Adipocyte (in vitro differentiated cells): ENCODE results near the gene ARHGDIA.
A peak's percentile ranks its signal among the peaks of the same experiment; 100 is the strongest.

ENCODE experiments used
- DNase-seq: peaks from one replicate; pipeline ENCODE4 v3.0.0-alpha.2; 2015; ENCODE audit warnings: low read depth
- H3K27me3 ChIP-seq: replicated peaks from 2 replicates; pipeline ENCODE4 v1.7.0; 2013; ENCODE audit warnings: mild to moderate bottlenecking, low read length, moderate library complexity; ENCODE audit not compliant: control insufficient read depth, insufficient read depth
- H3K36me3 ChIP-seq: 2 replicates; pipeline ENCODE4 v1.7.0; 2013; ENCODE audit warnings: low read length, mild to moderate bottlenecking, moderate library complexity; ENCODE audit not compliant: control insufficient read depth, insufficient read depth, severe bottlenecking
- H3K4me1 ChIP-seq: 2 replicates; pipeline ENCODE4 v1.7.0; 2013; ENCODE audit warnings: mild to moderate bottlenecking, low read length, moderate library complexity; ENCODE audit not compliant: control insufficient read depth, insufficient read depth
- H3K4me3 ChIP-seq: 2 replicates; pipeline ENCODE4 v1.7.0; 2013; ENCODE audit warnings: mild to moderate bottlenecking, low read length, moderate library complexity
- H3K9ac ChIP-seq: 2 replicates; pipeline ENCODE4 v1.7.0; 2013; ENCODE audit warnings: mild to moderate bottlenecking, low read length, moderate library complexity
- H3K9me3 ChIP-seq: 2 replicates; pipeline ENCODE4 v1.7.0; 2013; ENCODE audit warnings: mild to moderate bottlenecking, low read length, moderate library complexity; ENCODE audit not compliant: control insufficient read depth

The ARHGDIA gene

GRCh38 chr17:81854974-81855774, 16.0 kb downstream of the ARHGDIA start:
- no peak overlapping the region for H3K4me3 ChIP-seq
- H3K4me1 ChIP-seq = peaks cover 38% of the 10 kb centered on the region
- H3K36me3 ChIP-seq = peaks cover 68% of the 10 kb centered on the region
- no peaks in the 10 kb centered on the region for H3K9me3 ChIP-seq
- H3K27me3 ChIP-seq = no peaks in the 10 kb centered on the region
- peak overlapping the region; percentile 18 for H3K9ac ChIP-seq
- DNase-seq = no peak

- no peak overlapping the region for H3K9ac ChIP-seq
- H3K9me3 ChIP-seq = no peaks in the 10 kb centered on the region
- H3K27me3 ChIP-seq = no peaks in the 10 kb centered on the region
- peaks cover 74% of the 10 kb centered on the region for H3K36me3 ChIP-seq
- no peak overlapping the region for H3K4me3 ChIP-seq
- H3K4me1 ChIP-seq = peaks cover 16% of the 10 kb centered on the region
- DNase-seq = no peak
These were observed 18.9 kb downstream of the ARHGDIA start for GRCh38 chr17:81852237-81852636.

- H3K9me3 ChIP-seq = no peaks in the 10 kb centered on the region
- H3K4me1 ChIP-seq = peaks cover 14% of the 10 kb centered on the region
- no peak overlapping the region for H3K9ac ChIP-seq
- no peak for DNase-seq
- no peak overlapping the region for H3K4me3 ChIP-seq
- no peaks in the 10 kb centered on the region for H3K27me3 ChIP-seq
- H3K36me3 ChIP-seq = peaks cover 79% of the 10 kb centered on the region
These were observed 19.7 kb downstream of the ARHGDIA start for GRCh38 chr17:81851423-81851822.

GRCh38 chr17:81849457-81849856, 21.7 kb downstream of the ARHGDIA start:
- Histone ChIP-seq H3K9me3 (no peaks in the 10 kb centered on the region), H3K36me3 (peaks cover 85% of the 10 kb centered on the region), H3K4me1 (no peaks in the 10 kb centered on the region), H3K9ac (no peak overlapping the region), H3K27me3 (no peaks in the 10 kb centered on the region), H3K4me3 (no peak overlapping the region)
- no peak for DNase-seq

GRCh38 chr17:81846743-81847689, 24.1 kb downstream of the ARHGDIA start:
- peaks cover 85% of the 10 kb centered on the region for H3K36me3 ChIP-seq
- peaks cover 5% of the 10 kb centered on the region for H3K4me1 ChIP-seq
- H3K4me3 ChIP-seq = no peak overlapping the region
- H3K9me3 ChIP-seq = no peaks in the 10 kb centered on the region
- H3K9ac ChIP-seq = no peak overlapping the region
- DNase-seq = no peak
- no peaks in the 10 kb centered on the region for H3K27me3 ChIP-seq

- Histone ChIP-seq H3K9ac (no peak overlapping the region), H3K4me1 (peaks cover 5% of the 10 kb centered on the region), H3K36me3 (peaks cover 76% of the 10 kb centered on the region), H3K4me3 (no peak overlapping the region), H3K9me3 (no peaks in the 10 kb centered on the region), H3K27me3 (no peaks in the 10 kb centered on the region)
- no peak for DNase-seq
These were observed 25.0 kb downstream of the ARHGDIA start for GRCh38 chr17:81845881-81846742.

- Histone ChIP-seq H3K9ac (no peak overlapping the region), H3K27me3 (no peaks in the 10 kb centered on the region), H3K36me3 (peaks cover 71% of the 10 kb centered on the region), H3K4me1 (peaks cover 5% of the 10 kb centered on the region), H3K9me3 (no peaks in the 10 kb centered on the region), H3K4me3 (no peak overlapping the region)
- DNase-seq = no peak
These were observed 25.8 kb downstream of the ARHGDIA start for GRCh38 chr17:81845361-81845760.

GRCh38 chr17:81844887-81845286, 26.2 kb downstream of the ARHGDIA start:
- Histone ChIP-seq H3K9ac (no peak overlapping the region), H3K36me3 (peaks cover 71% of the 10 kb centered on the region), H3K9me3 (no peaks in the 10 kb centered on the region), H3K4me3 (no peak overlapping the region), H3K4me1 (peaks cover 5% of the 10 kb centered on the region), H3K27me3 (no peaks in the 10 kb centered on the region)
- DNase-seq = no peak

GRCh38 chr17:81844327-81844851, 26.7 kb downstream of the ARHGDIA start:
- Histone ChIP-seq H3K4me3 (no peak overlapping the region), H3K27me3 (no peaks in the 10 kb centered on the region), H3K36me3 (peaks cover 66% of the 10 kb centered on the region), H3K9ac (no peak overlapping the region), H3K9me3 (no peaks in the 10 kb centered on the region), H3K4me1 (peaks cover 5% of the 10 kb centered on the region)
- no peak for DNase-seq

GRCh38 chr17:81843713-81844326, 27.3 kb downstream of the ARHGDIA start:
- Histone ChIP-seq H3K4me1 (peaks cover 5% of the 10 kb centered on the region), H3K9me3 (no peaks in the 10 kb centered on the region), H3K4me3 (no peak overlapping the region), H3K9ac (no peak overlapping the region), H3K27me3 (no peaks in the 10 kb centered on the region), H3K36me3 (peaks cover 62% of the 10 kb centered on the region)
- DNase-seq = no peak
